A549 (cell line): ENCODE data around the gene CD101.

Experiments
- BHLHE40 ChIP-seq: IDR thresholded peaks from 2 replicates; pipeline ENCODE4 v1.6.1; 2012; ENCODE audit warnings: low read depth, low read length, inconsistent platforms
- CEBPB ChIP-seq, 2 experiments: fragments of >200 bp in 1 of 2; sonication (Bioruptor Twin) in 1 of 2; formaldehyde crosslinking in 1 of 2; IDR thresholded peaks; 2 replicates each; pipeline ENCODE4 v1.6.1; 2012 to 2016
- CTCF ChIP-seq: fragments of >200 bp; sonication (Bioruptor Twin); formaldehyde crosslinking; IDR thresholded peaks from 3 replicates; pipeline ENCODE4 v1.5.1; 2016
- ELK1 ChIP-seq: fragments of 150-350 bp; IDR thresholded peaks from 2 replicates; pipeline ENCODE4 v1.6.1; 2014; ENCODE audit warnings: low read depth, mild to moderate bottlenecking, low read length
- EP300 ChIP-seq, 2 experiments: fragments of >200 bp; sonication (Bioruptor Twin); formaldehyde crosslinking; IDR thresholded peaks; 2 replicates in 1 of 2; 3 replicates in 1 of 2; pipeline ENCODE4 v1.6.1; 2016 to 2017
- HDAC2 ChIP-seq: fragments of 200-600 bp; sonication (generic); IDR thresholded peaks from 2 replicates; pipeline ENCODE4 v1.6.1; 2016
- MAX ChIP-seq: IDR thresholded peaks from 2 replicates; pipeline ENCODE4 v1.6.1; 2012
- POLR2A ChIP-seq: IDR thresholded peaks from 2 replicates; pipeline ENCODE4 v1.6.1; 2012; ENCODE audit warnings: mild to moderate bottlenecking, low read length
- RAD21 ChIP-seq, 2 experiments: fragments of >200 bp in 1 of 2; sonication (Bioruptor Twin) in 1 of 2; formaldehyde crosslinking in 1 of 2; IDR thresholded peaks in 1 of 2; conservative IDR thresholded peaks in 1 of 2; 2 replicates in 1 of 2; 3 replicates in 1 of 2; pipeline ENCODE4 v1.6.1; 2012 to 2018; ENCODE audit warnings: inconsistent platforms in 1 of 2
- TFCP2L1 ChIP-seq: fragments of 250-450 bp; sonication (Bioruptor Pico); IDR thresholded peaks from 2 replicates; pipeline ENCODE4 v1.5.0; 2021; ENCODE audit warnings: mild to moderate bottlenecking

- TF ChIP-seq CTCF = no peak
- no peak for TF ChIP-seq CEBPB (IDR thresholded peaks at IDR 0.05)
- TF ChIP-seq TFCP2L1 (CRISPR knock-in tag) = no peak
- TF ChIP-seq POLR2A = no peak
- no peak for TF ChIP-seq MAX
- no peak for TF ChIP-seq BHLHE40
- TF ChIP-seq ELK1 = no peak
- TF ChIP-seq EP300 (IDR thresholded peaks at IDR 0.05) = no peak
- no peak for TF ChIP-seq HDAC2
- TF ChIP-seq RAD21 (conservative IDR thresholded peaks at IDR 0.05 in 1 of 2, IDR thresholded peaks at IDR 0.05 in 1 of 2) = no peak
Observed at GRCh38 chr1:116991918-116992317, 9.6 kb upstream of the CD101 start.
